GM15510 (cell line): ENCODE results near the gene EDA.

ENCODE experiments used
- POLR2A ChIP-seq: IDR thresholded peaks from 3 replicates; pipeline ENCODE4 v1.6.1; 2011; ENCODE audit warnings: borderline replicate concordance; ENCODE audit not compliant: insufficient read length; ENCODE audit errors: extremely low read depth

The EDA gene

DNA sequence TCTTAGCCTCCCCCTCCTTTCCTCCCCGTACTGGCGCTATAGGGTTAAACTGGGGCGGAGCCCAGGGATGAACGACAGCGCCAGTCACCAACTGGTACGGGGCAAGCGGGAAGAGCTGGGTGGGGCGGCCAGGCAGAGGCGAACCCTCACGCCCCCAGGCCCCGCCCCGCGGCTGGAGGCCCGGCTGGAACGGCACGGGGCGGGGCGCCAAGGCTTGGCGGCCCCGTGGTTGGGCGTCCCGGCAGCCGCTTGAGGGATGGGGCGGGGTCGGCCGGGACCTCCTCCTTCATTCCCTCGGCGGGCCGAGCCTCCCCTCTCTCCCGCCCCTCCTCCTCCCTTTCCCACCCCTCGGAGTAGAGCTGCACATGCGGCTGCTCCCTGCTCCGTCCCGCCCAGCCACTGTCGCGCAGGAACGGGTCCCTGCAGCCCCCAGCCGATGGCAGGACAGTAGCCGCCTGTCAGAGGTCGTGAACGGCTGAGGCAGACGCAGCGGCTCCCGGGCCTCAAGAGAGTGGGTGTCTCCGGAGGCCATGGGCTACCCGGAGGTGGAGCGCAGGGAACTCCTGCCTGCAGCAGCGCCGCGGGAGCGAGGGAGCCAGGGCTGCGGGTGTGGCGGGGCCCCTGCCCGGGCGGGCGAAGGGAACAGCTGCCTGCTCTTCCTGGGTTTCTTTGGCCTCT lies at the start of gene EDA:
Gene EDA, plus strand, starts transcription at position 335 of the 678 bp plus-strand sequence.
- TF ChIP-seq POLR2A = no peak

DNA sequence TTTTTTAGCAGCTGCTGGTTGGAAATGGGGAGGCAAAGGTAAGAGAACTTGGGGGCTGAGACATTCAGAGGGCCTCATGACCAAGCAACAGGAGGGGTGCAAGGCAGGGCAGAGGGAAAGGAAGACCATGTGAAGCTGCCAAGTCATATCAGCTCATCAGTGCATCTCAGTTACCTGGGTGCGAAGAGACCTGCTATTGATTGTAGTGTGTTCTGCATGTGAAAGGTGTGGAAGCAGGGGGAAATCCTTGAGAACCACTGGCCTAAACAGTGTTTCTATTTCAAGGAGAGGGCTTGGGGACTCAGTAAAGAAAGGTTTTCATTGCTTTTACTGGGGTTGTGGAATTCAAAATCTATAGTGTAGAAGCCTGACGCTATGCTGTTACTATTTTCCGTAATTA lies 47.1 kb upstream of the EDA start:
- TF ChIP-seq POLR2A = no peak

- TF ChIP-seq POLR2A = no peak
These were observed 18.5 kb upstream of the EDA start for GRCh38 chrX:69597399-69597798.

GRCh38 chrX:69600182-69600581 lies 15.7 kb upstream of the EDA start:
- TF ChIP-seq POLR2A = no peak

- no peak for TF ChIP-seq POLR2A
These were observed 12.2 kb upstream of the EDA start for GRCh38 chrX:69603566-69604194.

DNA sequence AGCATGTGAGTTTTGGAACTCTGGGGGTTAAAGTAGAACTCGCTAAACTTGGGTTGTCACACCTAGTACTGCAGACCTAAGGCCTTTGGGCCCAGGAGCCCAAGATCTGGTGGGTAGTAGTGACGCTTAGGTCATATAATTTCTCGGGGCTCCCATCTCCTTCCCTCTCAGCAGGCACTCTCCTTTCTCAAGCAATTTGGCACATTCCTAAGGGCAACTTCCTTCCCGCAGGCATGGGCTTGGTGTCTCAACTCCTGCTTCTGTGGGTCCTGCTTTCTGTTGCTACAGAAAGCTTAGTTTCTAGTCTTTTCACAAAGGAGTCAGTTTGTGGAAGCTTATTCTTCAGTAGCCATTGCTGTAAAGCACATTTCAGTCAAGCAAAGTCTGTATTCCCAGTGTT lies 10.4 kb upstream of the EDA start:
- no peak for TF ChIP-seq POLR2A

GRCh38 chrX:69607616-69608015 lies 8.3 kb upstream of the EDA start:
- no peak for TF ChIP-seq POLR2A

DNA sequence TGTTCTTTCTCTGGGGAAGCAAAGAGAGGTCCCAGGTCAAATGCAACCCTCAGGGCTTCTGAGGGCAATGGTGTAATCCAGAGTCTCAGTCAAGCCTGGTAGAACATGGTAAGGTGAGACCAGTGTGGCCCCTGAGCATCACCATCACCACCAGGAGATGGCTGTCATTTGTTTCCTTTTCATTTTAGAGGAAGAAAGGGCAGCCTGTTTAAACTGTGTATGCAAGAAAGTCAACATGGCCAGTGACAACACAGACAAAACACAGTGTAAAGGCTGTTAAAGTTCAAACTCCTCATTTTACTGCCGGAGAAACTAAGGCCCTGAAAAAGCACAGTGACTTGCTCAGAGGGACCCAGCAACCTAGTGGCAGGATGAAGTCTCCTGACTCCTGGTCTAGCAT lies 2.0 kb upstream of the EDA start:
- TF ChIP-seq POLR2A = no peak

DNA sequence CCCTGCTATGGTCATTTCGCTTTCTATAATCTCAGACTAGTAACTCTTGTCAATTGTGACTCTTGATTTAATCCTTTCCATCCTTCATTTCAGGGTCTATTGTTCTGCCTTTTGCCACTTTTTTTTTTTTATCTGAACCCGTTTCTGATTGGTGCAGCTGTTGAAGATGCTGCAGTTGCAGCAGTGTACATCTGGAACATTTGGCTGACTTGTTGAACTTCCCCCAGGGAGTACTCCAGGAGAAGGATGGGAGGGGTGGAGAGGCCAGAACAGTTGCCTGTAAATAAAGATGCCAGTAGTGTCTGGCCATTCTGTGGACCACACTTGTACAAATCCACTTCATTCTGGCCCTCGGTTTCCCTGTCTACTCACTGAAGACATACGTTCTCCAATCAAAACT lies 1.0 kb upstream of the EDA start:
- no peak for TF ChIP-seq POLR2A

DNA sequence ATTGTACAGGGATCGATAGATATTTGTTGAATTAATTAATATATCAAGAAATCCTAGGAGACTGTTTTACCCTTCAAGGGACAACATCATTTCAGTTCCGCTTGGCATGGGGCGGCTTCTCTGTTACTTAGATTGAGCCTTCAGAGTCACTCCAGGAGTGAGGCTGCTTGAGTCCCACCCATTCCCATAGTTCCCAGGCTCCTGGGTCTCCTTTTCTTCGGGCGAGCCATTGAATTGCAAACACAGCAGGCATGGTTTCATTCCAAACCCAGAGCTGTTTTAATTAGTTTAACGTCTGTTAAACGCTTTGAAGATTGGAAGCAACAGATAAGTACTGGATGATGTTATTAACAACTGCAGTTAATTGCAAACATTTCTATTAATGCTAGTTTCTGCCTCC lies 571 bp upstream of the EDA start:
- no peak for TF ChIP-seq POLR2A

GRCh38 chrX:69616457-69617203 lies 717 bp downstream of the EDA start:
- TF ChIP-seq POLR2A = no peak

DNA sequence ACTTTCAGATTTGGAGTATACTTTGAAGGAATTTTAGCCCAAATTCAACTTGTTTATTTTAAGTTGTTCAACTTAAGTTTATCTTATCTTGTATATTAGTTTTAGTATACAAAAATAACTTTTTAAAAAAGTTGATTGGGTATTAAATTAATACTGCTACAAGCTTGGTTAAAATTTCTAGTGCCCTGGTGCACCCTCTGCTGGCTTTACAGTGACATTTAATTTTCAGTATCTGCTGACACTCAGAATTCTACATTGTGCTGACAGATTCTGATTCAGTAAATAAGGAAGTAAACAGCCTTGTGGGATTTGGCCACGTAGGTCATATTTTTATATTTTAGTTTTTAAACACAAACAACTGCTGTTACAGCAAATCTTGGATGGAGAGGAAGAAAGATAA lies 2.9 kb downstream of the EDA start:
- TF ChIP-seq POLR2A = no peak

GRCh38 chrX:69626129-69626528 lies 10.2 kb downstream of the EDA start:
- no peak for TF ChIP-seq POLR2A

DNA sequence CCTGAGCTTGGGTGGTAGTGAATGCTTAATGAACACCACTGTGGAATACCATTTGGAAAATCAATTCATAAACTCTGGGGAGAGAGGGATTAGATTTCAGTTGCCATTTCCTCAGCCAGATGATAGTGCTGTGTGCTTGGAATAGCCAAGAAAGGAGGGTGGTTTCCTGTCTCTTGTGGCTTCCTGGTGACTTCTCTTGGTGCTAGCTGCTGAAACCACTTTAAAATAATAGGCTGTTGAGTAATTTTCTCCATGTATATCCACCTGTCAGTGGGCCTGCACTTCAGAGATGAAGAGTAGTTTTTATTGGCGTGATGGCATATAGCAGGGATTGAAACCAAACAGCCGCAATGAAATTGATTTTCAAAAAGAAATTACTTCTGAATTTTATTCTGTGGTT lies 11.8 kb downstream of the EDA start:
- TF ChIP-seq POLR2A = no peak

DNA sequence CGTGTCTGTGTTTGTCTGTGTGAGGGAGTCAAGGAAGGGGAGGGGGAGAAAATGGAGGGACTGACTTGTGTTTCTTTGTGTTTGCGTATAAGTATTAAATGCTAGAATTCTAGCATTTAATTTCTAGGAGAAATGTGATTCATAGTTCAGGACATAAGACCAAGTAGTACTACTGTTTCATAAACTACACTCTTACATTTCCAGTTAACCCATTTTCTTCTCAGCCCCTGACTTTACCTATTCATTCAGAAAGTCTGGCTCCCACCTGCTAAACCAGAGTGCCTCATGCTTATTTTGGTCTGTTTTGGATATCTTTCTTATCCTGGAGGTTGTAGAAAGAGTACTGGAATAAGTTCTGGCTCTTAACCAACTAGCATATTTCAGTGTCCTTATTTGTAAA lies 14.2 kb downstream of the EDA start:
- no peak for TF ChIP-seq POLR2A

GRCh38 chrX:69664693-69665092 lies 48.8 kb downstream of the EDA start:
- no peak for TF ChIP-seq POLR2A
